ENCODE measurements around the gene DUSP8. TPM values are rescaled to one million over a fixed set of nuclear protein-coding genes. Genes with fewer than 3 reads are reported as not detected.

The DUSP8 gene
- total RNA-seq, 2 donors from 2014 or later: 21.8 to 33.9 TPM

DNA sequence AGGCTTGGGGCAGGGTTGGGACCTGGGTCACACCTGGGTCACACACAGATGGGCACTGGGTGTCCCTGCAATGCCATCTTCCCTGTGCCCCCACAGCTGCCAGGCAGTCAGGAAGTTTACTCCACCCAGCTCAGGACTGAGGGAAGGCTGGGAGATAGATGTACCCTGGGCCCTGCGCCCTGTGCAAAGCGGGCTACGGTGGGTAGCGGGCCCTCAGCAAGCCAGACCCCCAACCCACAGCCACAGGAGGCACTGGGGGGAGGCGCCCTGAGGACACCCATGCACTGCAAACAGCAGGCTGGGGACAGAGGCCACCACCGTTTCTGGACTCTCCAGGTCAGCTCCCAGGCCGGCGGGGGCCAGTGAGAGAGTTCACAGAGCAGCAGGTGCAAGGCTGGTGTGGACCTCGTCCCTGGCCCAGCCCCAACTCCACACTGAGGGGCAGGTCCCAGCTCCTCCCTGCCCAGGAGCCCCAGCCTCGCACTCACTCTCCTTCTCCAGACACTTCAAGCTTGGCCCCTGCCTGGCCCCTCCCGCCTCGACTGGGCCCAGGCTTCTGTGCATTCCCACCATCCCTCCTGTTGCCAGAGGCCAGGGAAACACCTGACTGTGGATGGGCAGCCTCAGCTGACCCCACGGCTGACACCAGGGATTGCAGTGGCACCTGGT is 4.9 kb downstream of the DUSP8 start:
- H3K4me1 ChIP-seq: peaks cover 7% of the 10 kb centered on the region
- peak overlapping the region in 1 of 2 donors; percentile 34 for H3K9ac ChIP-seq (ENCODE audit: low read depth in 2 of 2, low read length in 2 of 2)
- no peaks in the 10 kb centered on the region for H3K27me3 ChIP-seq
- no peak overlapping the region for H3K27ac ChIP-seq
- no peak overlapping the region for H3K4me3 ChIP-seq
- no peaks in the 10 kb centered on the region for H3K36me3 ChIP-seq
- intact Hi-C loops (cut with DNase I): no loop called here
- TF ChIP-seq, protein P1, sequence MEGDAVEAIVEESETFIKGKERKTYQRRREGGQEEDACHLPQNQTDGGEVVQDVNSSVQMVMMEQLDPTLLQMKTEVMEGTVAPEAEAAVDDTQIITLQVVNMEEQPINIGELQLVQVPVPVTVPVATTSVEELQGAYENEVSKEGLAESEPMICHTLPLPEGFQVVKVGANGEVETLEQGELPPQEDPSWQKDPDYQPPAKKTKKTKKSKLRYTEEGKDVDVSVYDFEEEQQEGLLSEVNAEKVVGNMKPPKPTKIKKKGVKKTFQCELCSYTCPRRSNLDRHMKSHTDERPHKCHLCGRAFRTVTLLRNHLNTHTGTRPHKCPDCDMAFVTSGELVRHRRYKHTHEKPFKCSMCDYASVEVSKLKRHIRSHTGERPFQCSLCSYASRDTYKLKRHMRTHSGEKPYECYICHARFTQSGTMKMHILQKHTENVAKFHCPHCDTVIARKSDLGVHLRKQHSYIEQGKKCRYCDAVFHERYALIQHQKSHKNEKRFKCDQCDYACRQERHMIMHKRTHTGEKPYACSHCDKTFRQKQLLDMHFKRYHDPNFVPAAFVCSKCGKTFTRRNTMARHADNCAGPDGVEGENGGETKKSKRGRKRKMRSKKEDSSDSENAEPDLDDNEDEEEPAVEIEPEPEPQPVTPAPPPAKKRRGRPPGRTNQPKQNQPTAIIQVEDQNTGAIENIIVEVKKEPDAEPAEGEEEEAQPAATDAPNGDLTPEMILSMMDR (IDR thresholded peaks at IDR 0.05): no peak
- DNase-seq: peak; percentile 29
- no peaks in the 10 kb centered on the region for H3K9me3 ChIP-seq

- Histone ChIP-seq H3K27ac (no peak overlapping the region), H3K9me3 (no peaks in the 10 kb centered on the region), H3K4me1 (peaks cover 7% of the 10 kb centered on the region), H3K4me3 (no peak overlapping the region), H3K27me3 (no peaks in the 10 kb centered on the region), H3K9ac (ENCODE audit: low read depth in 2 of 2, low read length in 2 of 2) (no peak overlapping the region), H3K36me3 (no peaks in the 10 kb centered on the region)
- TF ChIP-seq, protein P1 (IDR thresholded peaks at IDR 0.05): no peak
- no peak for DNase-seq
- intact Hi-C loops (cut with DNase I): no loop called here
Observed at GRCh38 chr11:1566381-1567051, 5.6 kb downstream of the DUSP8 start.

- no peak overlapping the region for H3K4me3 ChIP-seq
- H3K9ac ChIP-seq (ENCODE audit: low read depth in 2 of 2, low read length in 2 of 2): no peak overlapping the region
- intact Hi-C loops (cut with DNase I): no loop called here
- peaks cover 7% of the 10 kb centered on the region for H3K4me1 ChIP-seq
- no peaks in the 10 kb centered on the region for H3K9me3 ChIP-seq
- no peaks in the 10 kb centered on the region for H3K27me3 ChIP-seq
- H3K36me3 ChIP-seq: no peaks in the 10 kb centered on the region
- TF ChIP-seq, protein P1 (IDR thresholded peaks at IDR 0.05): no peak
- no peak overlapping the region for H3K27ac ChIP-seq
- DNase-seq: no peak
Observed at GRCh38 chr11:1565904-1566247, 6.2 kb downstream of the DUSP8 start.

DNA sequence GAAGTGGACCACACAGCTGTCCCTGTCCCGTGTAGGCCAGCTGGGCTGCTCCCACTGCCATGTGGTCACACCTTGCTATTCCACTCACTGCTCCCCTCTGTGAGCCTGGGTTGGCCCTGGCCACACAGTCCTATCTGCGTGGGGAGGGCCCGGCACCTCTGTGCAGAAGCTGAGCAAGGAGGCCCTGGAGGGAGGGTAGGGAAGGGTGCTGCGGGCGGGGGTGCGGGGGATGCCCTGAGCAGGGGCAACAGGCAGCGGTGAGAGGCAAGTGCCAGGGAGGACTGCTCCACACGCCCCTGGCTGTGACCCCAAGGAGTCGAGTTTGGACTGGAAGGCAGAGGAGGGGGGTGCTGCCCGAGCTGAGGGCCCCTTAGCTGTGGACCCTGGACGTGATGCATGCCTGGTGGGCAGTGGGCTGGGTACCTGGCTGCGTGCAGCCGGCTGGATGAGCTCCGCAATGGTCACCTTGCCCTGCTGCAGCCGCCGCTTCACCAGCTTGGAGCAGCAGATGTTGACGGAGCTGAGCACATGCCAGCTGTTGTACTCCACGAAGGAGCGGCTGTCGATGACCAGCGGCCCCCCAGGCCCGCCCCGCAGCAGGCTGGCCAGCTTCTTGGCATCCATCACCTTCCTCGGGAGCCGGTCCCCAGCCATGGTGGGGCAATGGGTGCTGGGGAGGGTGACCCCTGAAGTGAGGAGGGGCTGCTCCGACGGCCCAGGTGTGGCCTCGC is 6.7 kb downstream of the DUSP8 start:
- no peaks in the 10 kb centered on the region for H3K36me3 ChIP-seq
- no peak overlapping the region for H3K27ac ChIP-seq
- no peak overlapping the region for H3K4me3 ChIP-seq
- H3K4me1 ChIP-seq: peaks cover 7% of the 10 kb centered on the region
- no peaks in the 10 kb centered on the region for H3K9me3 ChIP-seq
- no peaks in the 10 kb centered on the region for H3K27me3 ChIP-seq
- H3K9ac ChIP-seq (ENCODE audit: low read depth in 2 of 2, low read length in 2 of 2): peak overlapping the region in 1 of 2 donors; percentile 61
- DNase-seq: no peak
- TF ChIP-seq, protein P1 (IDR thresholded peaks at IDR 0.05): no peak
- intact Hi-C loops (cut with DNase I): no loop called here

GRCh38 chr11:1564535-1565172 is 7.4 kb downstream of the DUSP8 start:
- TF ChIP-seq, protein P1 (IDR thresholded peaks at IDR 0.05): no peak
- Histone ChIP-seq H3K36me3 (no peaks in the 10 kb centered on the region), H3K4me1 (peaks cover 14% of the 10 kb centered on the region), H3K9me3 (no peaks in the 10 kb centered on the region), H3K4me3 (no peak overlapping the region), H3K27ac (no peak overlapping the region), H3K9ac (ENCODE audit: low read depth in 2 of 2, low read length in 2 of 2) (peak overlapping the region in 1 of 2 donors; percentile 61), H3K27me3 (no peaks in the 10 kb centered on the region)
- intact Hi-C loops (cut with DNase I): no loop called here
- DNase-seq: peak; percentile 67

Data from colonic mucosa (tissue), 4 donors.